NCI-H2081 (cell line): ENCODE data around the gene SECTM1.
A peak's percentile ranks its signal among the peaks of the same experiment; 100 is the strongest.

ENCODE experiments used
- DNase-seq, 2 experiments: peaks; one replicate each; lab custom pipeline; 2025; lab: John Stamatoyannopoulos, UW

Gene SECTM1

GRCh38 chr17:82328141-82328993 lies 5.2 kb downstream of the SECTM1 start:
- DNase-seq: no peak

GRCh38 chr17:82327757-82328140 lies 5.8 kb downstream of the SECTM1 start:
- DNase-seq: no peak

- DNase-seq: no peak
Measured at GRCh38 chr17:82327289-82327688, 6.3 kb downstream of the SECTM1 start.

GRCh38 chr17:82325286-82326180 lies 8.0 kb downstream of the SECTM1 start:
- DNase-seq: no peak

GRCh38 chr17:82324566-82325285 lies 8.8 kb downstream of the SECTM1 start:
- DNase-seq: no peak

- DNase-seq: no peak
Measured at GRCh38 chr17:82323514-82324234, 9.9 kb downstream of the SECTM1 start.

- DNase-seq: no peak
Measured at GRCh38 chr17:82322526-82323453, 10.8 kb downstream of the SECTM1 start.

- no peak for DNase-seq
Measured at GRCh38 chr17:82321947-82322466, 11.6 kb downstream of the SECTM1 start.

GRCh38 chr17:82320956-82321927 lies 12.3 kb downstream of the SECTM1 start:
- DNase-seq: peak in 1 of 2 experiments; percentile 31

- DNase-seq: no peak
Measured at GRCh38 chr17:82320140-82320840, 13.3 kb downstream of the SECTM1 start.

GRCh38 chr17:82319619-82320062 lies 13.9 kb downstream of the SECTM1 start:
- no peak for DNase-seq

- no peak for DNase-seq
Measured at GRCh38 chr17:82318772-82319606, 14.6 kb downstream of the SECTM1 start.

GRCh38 chr17:82318169-82318498 lies 15.4 kb downstream of the SECTM1 start:
- no peak for DNase-seq

GRCh38 chr17:82317394-82318168 lies 16.0 kb downstream of the SECTM1 start, which contains the start of gene CD7:
Gene CD7 (minus strand): TSS chr17:82317608. CDS start chr17:82317495, 113 bp downstream.
- DNase-seq: no peak

- DNase-seq: no peak
Measured at GRCh38 chr17:82316651-82317393, 16.7 kb downstream of the SECTM1 start.
